ENCODE data around the gene ZNF184.

- no peak for TF ChIP-seq HBP1 (CRISPR knock-in tag; IDR thresholded peaks at IDR 0.05)
- TF ChIP-seq POLR2AphosphoS5 (IDR thresholded peaks at IDR 0.05; ENCODE audit: control insufficient read depth, insufficient read depth, low read depth, low read length) = no peak
- TF ChIP-seq ZNF609 (CRISPR knock-in tag; IDR thresholded peaks at IDR 0.05; ENCODE audit: borderline replicate concordance) = no peak
- no peak for TF ChIP-seq RFX5 (IDR thresholded peaks at IDR 0.05; ENCODE audit: low read depth, low read length)
- no peak for TF ChIP-seq BRF1 (IDR thresholded peaks at IDR 0.05; ENCODE audit: borderline replicate concordance, extremely low read depth, insufficient read length)
- TF ChIP-seq ZNF263 (CRISPR knock-in tag; IDR thresholded peaks at IDR 0.05; ENCODE audit: borderline replicate concordance) = no peak
- TF ChIP-seq RCOR1 (IDR thresholded peaks at IDR 0.05; ENCODE audit: borderline replicate concordance in 1 of 2, low read depth in 2 of 2, low read length in 2 of 2) = no peak
- TF ChIP-seq ATF4 (CRISPR knock-in tag; IDR thresholded peaks at IDR 0.05) = no peak
- TF ChIP-seq CTCF (IDR thresholded peaks at IDR 0.05 in 2 of 3, conservative IDR thresholded peaks at IDR 0.05 in 1 of 3; ENCODE audit: insufficient read depth in 2 of 3, low read depth in 1 of 3, low read length in 3 of 3) = no peak
- TF ChIP-seq GABPB1 (CRISPR knock-in tag; IDR thresholded peaks at IDR 0.05) = no peak
- no peak for TF ChIP-seq CHD7 (IDR thresholded peaks at IDR 0.05; ENCODE audit: low read depth, low read length)
- TF ChIP-seq ADNP (tag; IDR thresholded peaks at IDR 0.05) = no peak
- no peak for TF ChIP-seq GTF2E2 (tag; IDR thresholded peaks at IDR 0.05)
Observed at GRCh38 chr6:27426045-27426620, 46.8 kb downstream of the ZNF184 start.

Data from K562 (cell line).